ENCODE results near the gene PREB.
"Not testable (repeated sequence)": the region's sequence is repeated elsewhere in the genome, so short reads cannot be mapped to it uniquely, and the experiment has no call there.

The PREB gene

GRCh38 chr2:27127883-27128667 is 6.4 kb downstream of the PREB start:
- DNase-seq (ENCODE audit: low read depth in 2 of 2) = no peak

GRCh38 chr2:27126252-27126710 is 8.2 kb downstream of the PREB start:
- DNase-seq (ENCODE audit: low read depth in 2 of 2) = no peak

- no peak for DNase-seq (ENCODE audit: low read depth in 2 of 2)
These were observed 9.3 kb downstream of the PREB start for GRCh38 chr2:27125104-27125503.

- peak in 1 of 2 donors; percentile 52 for DNase-seq (ENCODE audit: low read depth in 2 of 2)
These were observed 10.9 kb downstream of the PREB start, which contains the start of gene ABHD1 for GRCh38 chr2:27123302-27124150. ABHD1 (plus strand) TSS chr2:27123815; CDS start chr2:27123949, 134 bp downstream.

GRCh38 chr2:27122791-27123190 is 11.6 kb downstream of the PREB start:
- DNase-seq (ENCODE audit: low read depth in 2 of 2) = no peak

- DNase-seq (ENCODE audit: low read depth in 2 of 2) = no peak
These were observed 12.5 kb downstream of the PREB start for GRCh38 chr2:27121906-27122305.

- not testable (repeated sequence) for DNase-seq (ENCODE audit: low read depth in 2 of 2)
These were observed 15.1 kb downstream of the PREB start for GRCh38 chr2:27119330-27119670.

GRCh38 chr2:27118525-27119329 is 15.7 kb downstream of the PREB start, which contains the start of gene CGREF1:
CGREF1 (minus strand) TSS chr2:27119128; CDS start chr2:27104366, 14,762 bp downstream.
- DNase-seq (ENCODE audit: low read depth in 2 of 2) = no peak

GRCh38 chr2:27117995-27118524 is 16.4 kb downstream of the PREB start:
- no peak for DNase-seq (ENCODE audit: low read depth in 2 of 2)

- no peak for DNase-seq (ENCODE audit: low read depth in 2 of 2)
These were observed 18.9 kb downstream of the PREB start for GRCh38 chr2:27115519-27115918.

- DNase-seq (ENCODE audit: low read depth in 2 of 2) = not testable (repeated sequence)
These were observed 22.9 kb downstream of the PREB start for GRCh38 chr2:27111392-27112078.

- not testable (repeated sequence) for DNase-seq (ENCODE audit: low read depth in 2 of 2)
These were observed 23.7 kb downstream of the PREB start for GRCh38 chr2:27110603-27111352.

GRCh38 chr2:27109083-27109482 is 25.4 kb downstream of the PREB start:
- no peak for DNase-seq (ENCODE audit: low read depth in 2 of 2)

GRCh38 chr2:27108221-27108620 is 26.2 kb downstream of the PREB start:
- DNase-seq (ENCODE audit: low read depth in 2 of 2) = no peak

- no peak for DNase-seq (ENCODE audit: low read depth in 2 of 2)
These were observed 28.5 kb downstream of the PREB start for GRCh38 chr2:27105981-27106380.

GRCh38 chr2:27102329-27102728 is 32.1 kb downstream of the PREB start:
- no peak for DNase-seq (ENCODE audit: low read depth in 2 of 2)

GRCh38 chr2:27100036-27100435 is 34.4 kb downstream of the PREB start:
- DNase-seq (ENCODE audit: low read depth in 2 of 2) = no peak

- no peak for DNase-seq (ENCODE audit: low read depth in 2 of 2)
These were observed 35.0 kb downstream of the PREB start for GRCh38 chr2:27099334-27099955.

GRCh38 chr2:27097341-27097740 is 37.1 kb downstream of the PREB start:
- DNase-seq (ENCODE audit: low read depth in 2 of 2) = no peak

Measured in stimulated activated CD8-positive, alpha-beta memory T cell treated with anti-CD3 and anti-CD28 coated beads, Interleukin-7, amount 100 ng/mL, for 4 hours (primary cell).